K562 (cell line): ENCODE results near the gene CABP4. TPM values are rescaled to one million over a fixed set of nuclear protein-coding genes. Genes with fewer than 3 reads are reported as not detected.

Source experiments
- ARID2 ChIP-seq: fragments of 450-650 bp; IDR thresholded peaks from 2 replicates; pipeline ENCODE4 v1.6.1; 2017; ENCODE audit warnings: antibody characterized with exemption, mild to moderate bottlenecking
- ATF2 ChIP-seq: sonication (generic); formaldehyde crosslinking; IDR thresholded peaks from 2 replicates; pipeline ENCODE4 v1.8.1; 2022; ENCODE audit warnings: missing genetic modification reagents
- ATF3 ChIP-seq, 2 experiments: fragments of 450-650 bp in 1 of 2; sonication (generic) in 1 of 2; formaldehyde crosslinking in 1 of 2; IDR thresholded peaks in 1 of 2; conservative IDR thresholded peaks in 1 of 2; 2 replicates each; pipeline versions ENCODE4 v1.6.1 to v1.8.1; 2016 to 2023; ENCODE audit warnings: mild to moderate bottlenecking in 2 of 2, moderate library complexity in 2 of 2, inconsistent platforms in 1 of 2, missing genetic modification reagents in 1 of 2
- BCLAF1 ChIP-seq, 2 experiments: fragments of 450-650 bp in 1 of 2; IDR thresholded peaks; 2 replicates each; pipeline ENCODE4 v1.6.1; 2011 to 2017; ENCODE audit warnings: low read depth in 2 of 2, antibody characterized with exemption in 1 of 2, borderline replicate concordance in 1 of 2, low read length in 1 of 2, mild to moderate bottlenecking in 1 of 2, mixed read lengths in 1 of 2; ENCODE audit not compliant: control insufficient read depth in 1 of 2
- C11orf30 ChIP-seq: fragments of 450-650 bp; IDR thresholded peaks from 2 replicates; pipeline ENCODE4 v1.6.1; 2016; ENCODE audit warnings: low read depth, mild to moderate bottlenecking
- CBX1 ChIP-seq: sonication (generic); IDR thresholded peaks from 2 replicates; pipeline ENCODE4 v1.6.1; 2016; ENCODE audit warnings: antibody characterized with exemption, low read depth, mild to moderate bottlenecking
- ETV6 ChIP-seq, 3 experiments: fragments of 150-350 bp in 1 of 3; sonication (generic) in 1 of 3; formaldehyde crosslinking in 1 of 3; IDR thresholded peaks; 2 replicates each; pipeline versions ENCODE4 v1.6.1 to v1.8.0; 2014 to 2022; ENCODE audit warnings: borderline replicate concordance in 2 of 3, low read depth in 2 of 3, antibody characterized with exemption in 1 of 3, low read length in 1 of 3, mild to moderate bottlenecking in 1 of 3, missing genetic modification reagents in 1 of 3
- HNRNPH1 ChIP-seq: fragments of 200-400 bp; formaldehyde crosslinking; optimal IDR thresholded peaks from 2 replicates; pipeline ENCODE3; 2017; ENCODE audit warnings: low read depth, mild to moderate bottlenecking, low read length, moderate library complexity
- IRF2 ChIP-seq: sonication (generic); formaldehyde crosslinking; IDR thresholded peaks from 2 replicates; pipeline ENCODE4 v1.8.1; 2022; ENCODE audit warnings: mild to moderate bottlenecking, missing genetic modification reagents
- MAZ ChIP-seq, 2 experiments: fragments of 450-650 bp in 1 of 2; sonication (generic) in 1 of 2; formaldehyde crosslinking; IDR thresholded peaks in 1 of 2; conservative IDR thresholded peaks in 1 of 2; 2 replicates each; pipeline versions ENCODE4 v1.4.0 to v1.5.0; 2020; ENCODE audit warnings: mild to moderate bottlenecking in 1 of 2, missing genetic modification reagents in 1 of 2
- MEIS2 ChIP-seq: fragments of 450-650 bp; IDR thresholded peaks from 2 replicates; pipeline ENCODE4 v1.6.1; 2014; ENCODE audit warnings: mild to moderate bottlenecking; ENCODE audit not compliant: partially characterized antibody
- SMAD2 ChIP-seq: fragments of 150-350 bp; IDR thresholded peaks from 2 replicates; pipeline ENCODE4 v1.6.1; 2014; ENCODE audit warnings: low read depth, mild to moderate bottlenecking, low read length
- SUPT5H ChIP-seq: fragments of 450-650 bp; IDR thresholded peaks from 2 replicates; pipeline ENCODE4 v1.6.1; 2016
- ZFX ChIP-seq: sonication (generic); formaldehyde crosslinking; IDR thresholded peaks from 2 replicates; pipeline ENCODE4 v1.8.0; 2022; ENCODE audit warnings: mild to moderate bottlenecking, missing genetic modification reagents, moderate library complexity
- ZNF280A ChIP-seq: fragments of 450-650 bp; IDR thresholded peaks from 2 replicates; pipeline ENCODE4 v1.6.1; 2018; ENCODE audit warnings: mild to moderate bottlenecking, low read depth; ENCODE audit not compliant: partially characterized antibody
- ZSCAN29 ChIP-seq: fragments of 450-650 bp; IDR thresholded peaks from 2 replicates; pipeline ENCODE4 v1.6.1; 2017
- polyA plus RNA-seq, 8 experiments: library from polyadenylated mRNA; depleted of rRNA in 4 of 8; stranded (reverse) in 5 of 8; unstranded in 3 of 8; fragments of >200 nt; fragmentation: Nextera tagmentation in 2 of 8; fragmentation: Illumina TruSeq in 1 of 8; extraction: Ambion mirVana in 2 of 8; extraction: Trizol in 1 of 8; gene quantifications; 2 replicates each; pipeline versions ENCODE4 v1.2.1 to v1.2.3, GENCODE V29; 2011 to 2014; ENCODE audit warnings: inconsistent platforms in 1 of 8, missing spikeins in 1 of 8
- total RNA-seq, 7 experiments: library from RNA; depleted of rRNA in 6 of 7; stranded (reverse); fragments of >200 nt in 6 of 7; fragmentation: Illumina TruSeq in 2 of 7; extraction: Trizol in 2 of 7; gene quantifications; 2 replicates each; pipeline versions ENCODE4 v1.2.1 to v1.2.3, GENCODE V29; 2011 to 2021; ENCODE audit warnings: low replicate concordance in 1 of 7
- TF ChIP-seq, protein P1 (sequence below): sonication (generic); formaldehyde crosslinking; IDR thresholded peaks from 2 replicates; pipeline ENCODE4 v1.9.0; 2022; ENCODE audit warnings: mild to moderate bottlenecking, missing genetic modification reagents

The CABP4 gene
- total and polyA plus RNA-seq, 9 of the 15 experiments (the other 6 are each of a cell fraction or from before 2014, with no cell fraction given), result 0.11 TPM; not detected in 8

GRCh38 chr11:67436459-67437081, 18.6 kb upstream of the CABP4 start (continued):
- TF ChIP-seq ZFX (peak; percentile 40; the same call in 1 of the 2 replicates), CBX1 (0 out of 2 replicates have a peak, but pooled peaks have one; percentile 36), ARID2 (no peak), HNRNPH1 (no peak), ATF3 (IDR thresholded peaks at IDR 0.05) (no peak), ATF3 (CRISPR knock-in tag; conservative IDR thresholded peaks at IDR 0.05) (no peak), BCLAF1 (IDR thresholded peaks at IDR 0.05; ENCODE audit: borderline replicate concordance in 1 of 2, control insufficient read depth in 1 of 2, low read depth in 2 of 2, low read length in 1 of 2) (no peak), MEIS2 (no peak), SUPT5H (peak; percentile 61), ZSCAN29 (no peak), C11orf30 (no peak), ETV6 (IDR thresholded peaks at IDR 0.05; ENCODE audit: borderline replicate concordance in 1 of 2, low read depth in 2 of 2, low read length in 1 of 2) (no peak), ETV6 (CRISPR knock-in tag; IDR thresholded peaks at IDR 0.05; ENCODE audit: borderline replicate concordance) (no peak), IRF2 (CRISPR knock-in tag) (no peak), SMAD2 (no peak), ZNF280A (no peak), MAZ (CRISPR knock-in tag; conservative IDR thresholded peaks at IDR 0.05 in 1 of 2, IDR thresholded peaks at IDR 0.05 in 1 of 2) (peak; percentile 28 to 51; a peak in 1 of 4 replicates), ATF2 (no peak)
- TF ChIP-seq, protein P1, sequence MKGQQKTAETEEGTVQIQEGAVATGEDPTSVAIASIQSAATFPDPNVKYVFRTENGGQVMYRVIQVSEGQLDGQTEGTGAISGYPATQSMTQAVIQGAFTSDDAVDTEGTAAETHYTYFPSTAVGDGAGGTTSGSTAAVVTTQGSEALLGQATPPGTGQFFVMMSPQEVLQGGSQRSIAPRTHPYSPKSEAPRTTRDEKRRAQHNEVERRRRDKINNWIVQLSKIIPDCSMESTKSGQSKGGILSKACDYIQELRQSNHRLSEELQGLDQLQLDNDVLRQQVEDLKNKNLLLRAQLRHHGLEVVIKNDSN (CRISPR knock-in tag), result no peak
